Measurements from ENCODE around the gene TSPAN13.

TSPAN13 gene

GRCh38 chr7:16753102-16753931 lies at the start of gene TSPAN13:
TSS of gene TSPAN13 (plus strand) at chr7:16753755. CDS start at chr7:16753968, 213 bp downstream.
- DNase-seq: peak; percentile 45

- no peak for DNase-seq
These were observed 45.0 kb upstream of the TSPAN13 start for GRCh38 chr7:16708511-16708910.

- no peak for DNase-seq
These were observed 44.6 kb upstream of the TSPAN13 start for GRCh38 chr7:16708980-16709379.

- no peak for DNase-seq
These were observed 42.9 kb upstream of the TSPAN13 start for GRCh38 chr7:16710651-16711050.

GRCh38 chr7:16711730-16712129 lies 41.8 kb upstream of the TSPAN13 start:
- no peak for DNase-seq

GRCh38 chr7:16712916-16713315 lies 40.6 kb upstream of the TSPAN13 start:
- no peak for DNase-seq

- DNase-seq: no peak
These were observed 37.6 kb upstream of the TSPAN13 start for GRCh38 chr7:16715928-16716327.

GRCh38 chr7:16718111-16718656 lies 35.4 kb upstream of the TSPAN13 start:
- no peak for DNase-seq

- DNase-seq: no peak
These were observed 33.9 kb upstream of the TSPAN13 start for GRCh38 chr7:16719699-16720098.

- no peak for DNase-seq
These were observed 32.0 kb upstream of the TSPAN13 start for GRCh38 chr7:16721541-16721940.

- no peak for DNase-seq
These were observed 29.2 kb upstream of the TSPAN13 start for GRCh38 chr7:16724344-16724743.

GRCh38 chr7:16726189-16726588 lies 27.4 kb upstream of the TSPAN13 start:
- DNase-seq: no peak

GRCh38 chr7:16727736-16728135 lies 25.8 kb upstream of the TSPAN13 start:
- DNase-seq: no peak

GRCh38 chr7:16728811-16729210 lies 24.7 kb upstream of the TSPAN13 start:
- no peak for DNase-seq

- DNase-seq: no peak
These were observed 24.0 kb upstream of the TSPAN13 start for GRCh38 chr7:16729541-16729940.

- DNase-seq: no peak
These were observed 22.6 kb upstream of the TSPAN13 start for GRCh38 chr7:16730937-16731336.

- DNase-seq: no peak
These were observed 20.7 kb upstream of the TSPAN13 start for GRCh38 chr7:16732828-16733227.

GRCh38 chr7:16734148-16734726 lies 19.3 kb upstream of the TSPAN13 start:
- DNase-seq: no peak

- no peak for DNase-seq
These were observed 18.5 kb upstream of the TSPAN13 start for GRCh38 chr7:16735020-16735419.

- no peak for DNase-seq
These were observed 15.4 kb upstream of the TSPAN13 start for GRCh38 chr7:16738011-16738688.

- DNase-seq: no peak
These were observed 13.5 kb upstream of the TSPAN13 start for GRCh38 chr7:16739863-16740622.

- DNase-seq: no peak
These were observed 13.0 kb upstream of the TSPAN13 start for GRCh38 chr7:16740623-16740953.

GRCh38 chr7:16740996-16741395 lies 12.6 kb upstream of the TSPAN13 start:
- no peak for DNase-seq
